ENCODE data around the gene ATP9B. TPM values are rescaled to one million over a fixed set of nuclear protein-coding genes. Genes with fewer than 3 reads are reported as not detected.

ATP9B gene
- total and polyA plus RNA-seq, 2 experiments from 2014 or later = 8.5 to 12.8 TPM

- no peaks in the 10 kb centered on the region for H4K20me1 ChIP-seq (ENCODE audit: insufficient read depth)
- peaks cover 8% of the 10 kb centered on the region for H3F3A ChIP-seq (ENCODE audit: insufficient read depth)
- H3K9me3 ChIP-seq (ENCODE audit: low read depth) = no peaks in the 10 kb centered on the region
- no peaks in the 10 kb centered on the region for H3K9me2 ChIP-seq (ENCODE audit: insufficient read depth)
- 85 to 90% methylated on average over 20 of the region's 20 CpGs for WGBS, 2 experiments (ENCODE audit: low coverage in 1 of 2, low lambda C conversion rate in 2 of 2, missing lambda C conversion rate in 2 of 2)
- no peak overlapping the region for H3K27ac ChIP-seq
- TF ChIP-seq EZH2phosphoT487 (IDR thresholded peaks at IDR 0.05; ENCODE audit: insufficient read depth, low read depth) = no peak
- no peaks in the 10 kb centered on the region for H3K27me3 ChIP-seq (replicated peaks; ENCODE audit: insufficient read depth)
- H3K9ac ChIP-seq = no peak overlapping the region
- no peak overlapping the region for H3K4me2 ChIP-seq (ENCODE audit: unreplicated experiment)
- peaks cover 9% of the 10 kb centered on the region; the same call in 1 of the 2 replicates for H3K4me1 ChIP-seq (ENCODE audit: insufficient read depth)
- no peak overlapping the region for H3K4me3 ChIP-seq
- H3K36me3 ChIP-seq (ENCODE audit: low read depth) = peaks cover 17% of the 10 kb centered on the region; the same call in 1 of the 2 replicates
- H3K79me2 ChIP-seq (ENCODE audit: insufficient read depth) = no peaks in the 10 kb centered on the region
- H2AFZ ChIP-seq = no peak overlapping the region
- in situ Hi-C loops (cut with MboI) = no loop called here
- DNase-seq = peak; percentile 56
Observed at GRCh38 chr18:79361766-79362522, 292.8 kb downstream of the ATP9B start.

- H3K9me2 ChIP-seq (ENCODE audit: insufficient read depth) = no peaks in the 10 kb centered on the region
- H3K27me3 ChIP-seq (replicated peaks; ENCODE audit: insufficient read depth) = no peaks in the 10 kb centered on the region
- DNase-seq = peak; percentile 24
- in situ Hi-C loops (cut with MboI) = no loop called here
- H3K36me3 ChIP-seq (ENCODE audit: low read depth) = peaks cover 3% of the 10 kb centered on the region; the same call in 1 of the 2 replicates
- peaks cover 8% of the 10 kb centered on the region for H3F3A ChIP-seq (ENCODE audit: insufficient read depth)
- no peak overlapping the region for H3K9ac ChIP-seq
- no peaks in the 10 kb centered on the region for H3K9me3 ChIP-seq (ENCODE audit: low read depth)
- H3K4me1 ChIP-seq (ENCODE audit: insufficient read depth) = peaks cover 9% of the 10 kb centered on the region; the same call in 1 of the 2 replicates
- no peaks in the 10 kb centered on the region for H3K79me2 ChIP-seq (ENCODE audit: insufficient read depth)
- 92 to 93% methylated on average over 13 of the region's 13 CpGs for WGBS, 2 experiments (ENCODE audit: low coverage in 1 of 2, low lambda C conversion rate in 2 of 2, missing lambda C conversion rate in 2 of 2)
- TF ChIP-seq EZH2 (IDR thresholded peaks at IDR 0.05; ENCODE audit: insufficient read depth, poor library complexity, severe bottlenecking) (no peak), EZH2phosphoT487 (IDR thresholded peaks at IDR 0.05; ENCODE audit: insufficient read depth, low read depth) (no peak)
- H3K4me3 ChIP-seq = no peak overlapping the region
- H2AFZ ChIP-seq = no peak overlapping the region
- no peaks in the 10 kb centered on the region for H4K20me1 ChIP-seq (ENCODE audit: insufficient read depth)
- no peak overlapping the region for H3K27ac ChIP-seq
- no peak overlapping the region for H3K4me2 ChIP-seq (ENCODE audit: unreplicated experiment)
Observed at GRCh38 chr18:79365701-79366100, 296.5 kb downstream of the ATP9B start.

GRCh38 chr18:79366177-79367094, 297.2 kb downstream of the ATP9B start:
- in situ Hi-C loops (cut with MboI) = no loop called here
- Histone ChIP-seq H2AFZ (no peak overlapping the region), H3K36me3 (ENCODE audit: low read depth) (no peaks in the 10 kb centered on the region), H3K9me3 (ENCODE audit: low read depth) (no peaks in the 10 kb centered on the region), H3K9ac (no peak overlapping the region), H3K79me2 (ENCODE audit: insufficient read depth) (no peaks in the 10 kb centered on the region), H3K4me1 (ENCODE audit: insufficient read depth) (peaks cover 9% of the 10 kb centered on the region; the same call in 1 of the 2 replicates), H3K27me3 (replicated peaks; ENCODE audit: insufficient read depth) (no peaks in the 10 kb centered on the region), H3K9me2 (ENCODE audit: insufficient read depth) (no peaks in the 10 kb centered on the region), H3K4me2 (ENCODE audit: unreplicated experiment) (no peak overlapping the region), H4K20me1 (ENCODE audit: insufficient read depth) (no peaks in the 10 kb centered on the region), H3K4me3 (no peak overlapping the region), H3F3A (ENCODE audit: insufficient read depth) (peaks cover 8% of the 10 kb centered on the region), H3K27ac (no peak overlapping the region)
- DNase-seq = peak; percentile 65
- WGBS, 2 experiments (ENCODE audit: low coverage in 1 of 2, low lambda C conversion rate in 2 of 2, missing lambda C conversion rate in 2 of 2) = 41 to 52% methylated on average over 22 to 29 of the region's 29 CpGs
- TF ChIP-seq EZH2 (IDR thresholded peaks at IDR 0.05; ENCODE audit: insufficient read depth, poor library complexity, severe bottlenecking) = no peak
- TF ChIP-seq EZH2phosphoT487 (IDR thresholded peaks at IDR 0.05; ENCODE audit: insufficient read depth, low read depth) = no peak

- DNase-seq = no peak
- H3K27me3 ChIP-seq (replicated peaks; ENCODE audit: insufficient read depth) = no peaks in the 10 kb centered on the region
- no peak for TF ChIP-seq EZH2 (IDR thresholded peaks at IDR 0.05; ENCODE audit: insufficient read depth, poor library complexity, severe bottlenecking)
- TF ChIP-seq EZH2phosphoT487 (IDR thresholded peaks at IDR 0.05; ENCODE audit: insufficient read depth, low read depth) = no peak
Observed at GRCh38 chr18:79367480-79367879, 298.3 kb downstream of the ATP9B start.

More at GRCh38 chr18:79367480-79367879, 298.3 kb downstream of the ATP9B start:
- H3K9ac ChIP-seq = no peak overlapping the region
- H3K79me2 ChIP-seq (ENCODE audit: insufficient read depth) = no peaks in the 10 kb centered on the region
- H3K9me3 ChIP-seq (ENCODE audit: low read depth) = no peaks in the 10 kb centered on the region
- H3K4me2 ChIP-seq (ENCODE audit: unreplicated experiment) = no peak overlapping the region
- 94 to 99% methylated on average over 7 to 8 of the region's 8 CpGs for WGBS, 2 experiments (ENCODE audit: low coverage in 1 of 2, low lambda C conversion rate in 2 of 2, missing lambda C conversion rate in 2 of 2)
- H2AFZ ChIP-seq = no peak overlapping the region
- in situ Hi-C loops (cut with MboI) = no loop called here
- no peaks in the 10 kb centered on the region for H4K20me1 ChIP-seq (ENCODE audit: insufficient read depth)
- H3K4me3 ChIP-seq = no peak overlapping the region
- H3K27ac ChIP-seq = no peak overlapping the region
- peaks cover 9% of the 10 kb centered on the region; the same call in 1 of the 2 replicates for H3K4me1 ChIP-seq (ENCODE audit: insufficient read depth)
- H3K9me2 ChIP-seq (ENCODE audit: insufficient read depth) = no peaks in the 10 kb centered on the region
- no peaks in the 10 kb centered on the region for H3K36me3 ChIP-seq (ENCODE audit: low read depth)
- H3F3A ChIP-seq (ENCODE audit: insufficient read depth) = peaks cover 8% of the 10 kb centered on the region; the same call in 1 of the 2 replicates

Measured in GM23248 (cell line).